ENCODE data around the gene GPR152.

DNA sequence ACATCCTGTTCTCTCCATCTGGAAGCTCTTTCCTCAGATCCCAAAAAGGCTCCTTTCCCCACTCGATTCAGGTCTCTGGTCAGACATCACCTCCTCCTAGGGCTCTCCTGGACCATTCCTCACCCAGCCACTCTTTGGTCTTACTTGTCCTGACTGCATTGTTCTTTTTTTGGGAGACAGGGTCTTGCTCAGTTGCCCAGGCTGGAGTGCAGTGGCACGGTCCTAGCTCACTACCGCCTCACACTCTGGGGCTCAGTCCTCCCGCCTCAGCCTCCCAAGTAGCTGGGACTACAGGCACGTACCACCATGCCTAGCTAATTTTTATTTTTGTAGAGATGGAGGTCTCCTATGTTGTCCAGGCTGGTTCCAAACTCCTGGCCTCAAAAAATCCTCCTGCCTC is 7.0 kb downstream of the GPR152 start:
- TF ChIP-seq, protein P1, sequence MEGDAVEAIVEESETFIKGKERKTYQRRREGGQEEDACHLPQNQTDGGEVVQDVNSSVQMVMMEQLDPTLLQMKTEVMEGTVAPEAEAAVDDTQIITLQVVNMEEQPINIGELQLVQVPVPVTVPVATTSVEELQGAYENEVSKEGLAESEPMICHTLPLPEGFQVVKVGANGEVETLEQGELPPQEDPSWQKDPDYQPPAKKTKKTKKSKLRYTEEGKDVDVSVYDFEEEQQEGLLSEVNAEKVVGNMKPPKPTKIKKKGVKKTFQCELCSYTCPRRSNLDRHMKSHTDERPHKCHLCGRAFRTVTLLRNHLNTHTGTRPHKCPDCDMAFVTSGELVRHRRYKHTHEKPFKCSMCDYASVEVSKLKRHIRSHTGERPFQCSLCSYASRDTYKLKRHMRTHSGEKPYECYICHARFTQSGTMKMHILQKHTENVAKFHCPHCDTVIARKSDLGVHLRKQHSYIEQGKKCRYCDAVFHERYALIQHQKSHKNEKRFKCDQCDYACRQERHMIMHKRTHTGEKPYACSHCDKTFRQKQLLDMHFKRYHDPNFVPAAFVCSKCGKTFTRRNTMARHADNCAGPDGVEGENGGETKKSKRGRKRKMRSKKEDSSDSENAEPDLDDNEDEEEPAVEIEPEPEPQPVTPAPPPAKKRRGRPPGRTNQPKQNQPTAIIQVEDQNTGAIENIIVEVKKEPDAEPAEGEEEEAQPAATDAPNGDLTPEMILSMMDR (IDR thresholded peaks at IDR 0.05) = no peak
- TF ChIP-seq POLR2A (IDR thresholded peaks at IDR 0.05) = no peak
